HepG2 (cell line): ENCODE results near the gene CACNA1D. TPM values are rescaled to one million over a fixed set of nuclear protein-coding genes. Genes with fewer than 3 reads are reported as not detected.

Experiments used
- CBX5 ChIP-seq: sonication (generic); formaldehyde crosslinking; IDR thresholded peaks from 2 replicates; pipeline ENCODE4 v1.4.0; 2020; ENCODE audit warnings: missing genetic modification reagents, borderline replicate concordance
- CENPX ChIP-seq: sonication (generic); formaldehyde crosslinking; IDR thresholded peaks from 2 replicates; pipeline ENCODE4 v1.9.0; 2021; ENCODE audit warnings: mild to moderate bottlenecking, missing genetic modification reagents, moderate library complexity
- EED ChIP-seq: sonication (generic); formaldehyde crosslinking; IDR thresholded peaks from 2 replicates; pipeline ENCODE4 v1.5.0; 2020; ENCODE audit warnings: mild to moderate bottlenecking, missing genetic modification reagents
- MXD4 ChIP-seq: IDR thresholded peaks from 2 replicates; pipeline ENCODE4 v1.6.1; 2016; ENCODE audit warnings: mild to moderate bottlenecking, missing biosample characterization, missing genetic modification reagents
- RBM39 ChIP-seq: fragments of 200-400 bp; formaldehyde crosslinking; IDR thresholded peaks from one replicate; pipeline ENCODE4 v1.6.1; 2018; ENCODE audit warnings: antibody characterized with exemption, mild to moderate bottlenecking, low read depth, low read length; ENCODE audit not compliant: poor library complexity, severe bottlenecking
- TCF7 ChIP-seq: sonication (generic); IDR thresholded peaks from 2 replicates; pipeline ENCODE4 v1.6.1; 2016; ENCODE audit warnings: antibody characterized with exemption, low read depth
- ZBTB7B ChIP-seq: sonication (generic); formaldehyde crosslinking; IDR thresholded peaks from 2 replicates; pipeline ENCODE4 v1.4.0; 2020; ENCODE audit warnings: missing genetic modification reagents
- ZNF333 ChIP-seq: sonication (generic); formaldehyde crosslinking; IDR thresholded peaks from 2 replicates; pipeline ENCODE4 v1.4.0; 2020; ENCODE audit warnings: mild to moderate bottlenecking, missing genetic modification reagents, borderline replicate concordance
- ZNF441 ChIP-seq: sonication (generic); formaldehyde crosslinking; IDR thresholded peaks from 2 replicates; pipeline ENCODE4 v1.7.0; 2021; ENCODE audit warnings: missing genetic modification reagents, borderline replicate concordance
- ZNF557 ChIP-seq: sonication (generic); formaldehyde crosslinking; IDR thresholded peaks from 2 replicates; pipeline ENCODE4 v1.4.0; 2020; ENCODE audit warnings: missing genetic modification reagents
- ZNF572 ChIP-seq: sonication (generic); formaldehyde crosslinking; IDR thresholded peaks from 2 replicates; pipeline ENCODE4 v1.5.1; 2020; ENCODE audit warnings: mild to moderate bottlenecking, missing genetic modification reagents
- ZNF703 ChIP-seq: sonication (generic); formaldehyde crosslinking; IDR thresholded peaks from 2 replicates; pipeline ENCODE4 v1.5.1; 2020; ENCODE audit warnings: missing genetic modification reagents, mild to moderate bottlenecking, moderate library complexity, borderline replicate concordance
- polyA plus RNA-seq, 8 experiments: library from polyadenylated mRNA; depleted of rRNA in 3 of 8; stranded (reverse) in 7 of 8; unstranded in 1 of 8; fragments of >200 nt; fragmentation: Illumina TruSeq in 4 of 8; extraction: Trizol in 4 of 8; gene quantifications; 2 replicates each; pipeline versions ENCODE4 v1.2.1 to v1.2.3, GENCODE V29; 2011 to 2016; ENCODE audit warnings: low read depth in 4 of 8, missing spikeins in 1 of 8, mixed read lengths in 1 of 8; ENCODE audit not compliant: insufficient read depth in 1 of 8
- total RNA-seq, 5 experiments: library from RNA; depleted of rRNA; stranded (reverse); fragments of >200 nt; fragmentation: Illumina TruSeq; extraction: Trizol; gene quantifications; 2 replicates each; pipeline ENCODE4 v1.2.3, GENCODE V29; 2016; ENCODE audit warnings: low read depth in 1 of 5
- TF ChIP-seq, protein P1 (sequence below): sonication (generic); formaldehyde crosslinking; IDR thresholded peaks from 2 replicates; pipeline ENCODE4 v1.8.1; 2023; ENCODE audit warnings: mild to moderate bottlenecking, missing genetic modification reagents
- TF ChIP-seq, protein P2 (sequence below): sonication (generic); formaldehyde crosslinking; IDR thresholded peaks from 2 replicates; pipeline ENCODE4 v1.4.0; 2020; ENCODE audit warnings: missing genetic modification reagents
- TF ChIP-seq, protein P3 (sequence below): sonication (generic); formaldehyde crosslinking; IDR thresholded peaks from 2 replicates; pipeline ENCODE4 v1.4.0; 2020; ENCODE audit warnings: missing genetic modification reagents, mild to moderate bottlenecking, borderline replicate concordance
- TF ChIP-seq, protein P4 (sequence below): sonication (generic); formaldehyde crosslinking; IDR thresholded peaks from 2 replicates; pipeline ENCODE4 v1.4.0; 2020; ENCODE audit warnings: mild to moderate bottlenecking, missing genetic modification reagents
- TF ChIP-seq, protein P5 (sequence below): sonication (generic); formaldehyde crosslinking; IDR thresholded peaks from 2 replicates; pipeline ENCODE4 v1.4.0; 2020; ENCODE audit warnings: mild to moderate bottlenecking, missing genetic modification reagents
- TF ChIP-seq, protein P6 (sequence below): sonication (generic); formaldehyde crosslinking; IDR thresholded peaks from 2 replicates; pipeline ENCODE4 v1.8.1; 2022; ENCODE audit warnings: low read depth, mild to moderate bottlenecking, missing genetic modification reagents

CACNA1D gene
- total and polyA plus RNA-seq, 2 of the 13 experiments (the other 11 are each of a cell fraction or from before 2014, with no cell fraction given) = 0.26 to 0.38 TPM

DNA sequence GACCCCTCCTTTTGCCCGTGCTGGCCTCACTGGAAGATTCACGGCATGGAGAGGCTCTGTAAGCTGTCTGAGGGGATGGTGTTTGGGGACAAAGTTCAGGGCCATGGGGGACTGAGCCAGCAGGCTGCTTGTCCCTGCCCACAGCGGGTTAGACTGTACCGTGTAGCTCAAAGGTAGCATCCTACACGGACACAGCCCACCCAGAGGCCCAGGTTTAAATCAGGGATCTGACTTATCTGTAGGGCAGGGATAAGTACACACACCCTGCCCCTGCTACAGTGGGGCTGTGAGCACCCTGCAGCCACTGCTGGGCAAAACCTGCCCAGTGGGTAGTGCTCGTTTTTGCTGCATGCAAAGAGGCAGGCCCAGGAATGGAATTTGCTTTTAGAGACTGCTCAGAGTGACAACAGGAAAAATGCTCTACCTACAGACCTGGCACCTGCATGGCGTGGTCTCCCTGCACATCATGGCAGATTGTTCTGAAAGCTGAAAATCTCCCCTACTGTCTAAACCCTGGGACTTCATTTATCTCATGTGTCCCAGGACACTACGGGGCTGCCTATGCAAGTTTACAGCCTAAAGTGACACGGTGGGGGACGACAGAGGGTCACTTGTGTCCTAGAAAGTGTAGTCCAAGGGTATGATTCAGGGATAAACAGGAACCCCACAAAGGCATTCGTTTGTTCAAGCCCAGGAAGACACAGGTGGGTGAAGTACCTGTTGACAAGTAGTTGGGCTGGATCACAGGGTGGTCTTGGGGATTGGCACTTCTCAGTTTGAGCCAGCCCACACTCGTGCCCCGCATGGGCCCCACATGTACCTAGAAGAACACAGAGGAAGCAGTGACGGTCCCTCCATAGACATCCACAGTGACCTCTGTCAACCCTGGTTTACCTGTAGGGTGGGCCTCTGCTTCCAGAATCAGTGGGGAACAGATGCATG, 324.1 kb downstream of the CACNA1D start (continued):
- TF ChIP-seq, protein P1, sequence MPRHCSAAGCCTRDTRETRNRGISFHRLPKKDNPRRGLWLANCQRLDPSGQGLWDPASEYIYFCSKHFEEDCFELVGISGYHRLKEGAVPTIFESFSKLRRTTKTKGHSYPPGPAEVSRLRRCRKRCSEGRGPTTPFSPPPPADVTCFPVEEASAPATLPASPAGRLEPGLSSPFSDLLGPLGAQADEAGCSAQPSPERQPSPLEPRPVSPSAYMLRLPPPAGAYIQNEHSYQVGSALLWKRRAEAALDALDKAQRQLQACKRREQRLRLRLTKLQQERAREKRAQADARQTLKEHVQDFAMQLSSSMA (CRISPR knock-in tag) = no peak
- TF ChIP-seq, protein P2, sequence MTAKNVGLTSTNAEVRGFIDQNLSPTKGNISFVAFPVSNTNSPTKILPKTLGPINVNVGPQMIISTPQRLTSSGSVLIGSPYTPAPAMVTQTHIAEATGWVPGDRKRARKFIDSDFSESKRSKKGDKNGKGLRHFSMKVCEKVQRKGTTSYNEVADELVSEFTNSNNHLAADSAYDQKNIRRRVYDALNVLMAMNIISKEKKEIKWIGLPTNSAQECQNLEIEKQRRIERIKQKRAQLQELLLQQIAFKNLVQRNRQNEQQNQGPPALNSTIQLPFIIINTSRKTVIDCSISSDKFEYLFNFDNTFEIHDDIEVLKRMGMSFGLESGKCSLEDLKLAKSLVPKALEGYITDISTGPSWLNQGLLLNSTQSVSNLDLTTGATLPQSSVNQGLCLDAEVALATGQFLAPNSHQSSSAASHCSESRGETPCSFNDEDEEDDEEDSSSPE = 0 out of 2 replicates have a peak, but pooled peaks have one; percentile 17
- TF ChIP-seq, protein P3, sequence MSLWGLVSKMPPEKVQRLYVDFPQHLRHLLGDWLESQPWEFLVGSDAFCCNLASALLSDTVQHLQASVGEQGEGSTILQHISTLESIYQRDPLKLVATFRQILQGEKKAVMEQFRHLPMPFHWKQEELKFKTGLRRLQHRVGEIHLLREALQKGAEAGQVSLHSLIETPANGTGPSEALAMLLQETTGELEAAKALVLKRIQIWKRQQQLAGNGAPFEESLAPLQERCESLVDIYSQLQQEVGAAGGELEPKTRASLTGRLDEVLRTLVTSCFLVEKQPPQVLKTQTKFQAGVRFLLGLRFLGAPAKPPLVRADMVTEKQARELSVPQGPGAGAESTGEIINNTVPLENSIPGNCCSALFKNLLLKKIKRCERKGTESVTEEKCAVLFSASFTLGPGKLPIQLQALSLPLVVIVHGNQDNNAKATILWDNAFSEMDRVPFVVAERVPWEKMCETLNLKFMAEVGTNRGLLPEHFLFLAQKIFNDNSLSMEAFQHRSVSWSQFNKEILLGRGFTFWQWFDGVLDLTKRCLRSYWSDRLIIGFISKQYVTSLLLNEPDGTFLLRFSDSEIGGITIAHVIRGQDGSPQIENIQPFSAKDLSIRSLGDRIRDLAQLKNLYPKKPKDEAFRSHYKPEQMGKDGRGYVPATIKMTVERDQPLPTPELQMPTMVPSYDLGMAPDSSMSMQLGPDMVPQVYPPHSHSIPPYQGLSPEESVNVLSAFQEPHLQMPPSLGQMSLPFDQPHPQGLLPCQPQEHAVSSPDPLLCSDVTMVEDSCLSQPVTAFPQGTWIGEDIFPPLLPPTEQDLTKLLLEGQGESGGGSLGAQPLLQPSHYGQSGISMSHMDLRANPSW (CRISPR knock-in tag) = no peak
- TF ChIP-seq, protein P4, sequence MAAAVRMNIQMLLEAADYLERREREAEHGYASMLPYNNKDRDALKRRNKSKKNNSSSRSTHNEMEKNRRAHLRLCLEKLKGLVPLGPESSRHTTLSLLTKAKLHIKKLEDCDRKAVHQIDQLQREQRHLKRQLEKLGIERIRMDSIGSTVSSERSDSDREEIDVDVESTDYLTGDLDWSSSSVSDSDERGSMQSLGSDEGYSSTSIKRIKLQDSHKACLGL = no peak
- TF ChIP-seq ZNF333 (CRISPR knock-in tag) (no peak), ZNF441 (no peak), ZBTB7B (CRISPR knock-in tag) (peak; percentile 95), EED (CRISPR knock-in tag) (no peak), MXD4 (no peak), RBM39 (no peak), TCF7 (no peak), CENPX (CRISPR knock-in tag) (no peak), ZNF557 (CRISPR knock-in tag) (no peak), ZNF572 (CRISPR knock-in tag) (no peak), CBX5 (CRISPR knock-in tag) (no peak), ZNF703 (CRISPR knock-in tag) (no peak)
- TF ChIP-seq, protein P5, sequence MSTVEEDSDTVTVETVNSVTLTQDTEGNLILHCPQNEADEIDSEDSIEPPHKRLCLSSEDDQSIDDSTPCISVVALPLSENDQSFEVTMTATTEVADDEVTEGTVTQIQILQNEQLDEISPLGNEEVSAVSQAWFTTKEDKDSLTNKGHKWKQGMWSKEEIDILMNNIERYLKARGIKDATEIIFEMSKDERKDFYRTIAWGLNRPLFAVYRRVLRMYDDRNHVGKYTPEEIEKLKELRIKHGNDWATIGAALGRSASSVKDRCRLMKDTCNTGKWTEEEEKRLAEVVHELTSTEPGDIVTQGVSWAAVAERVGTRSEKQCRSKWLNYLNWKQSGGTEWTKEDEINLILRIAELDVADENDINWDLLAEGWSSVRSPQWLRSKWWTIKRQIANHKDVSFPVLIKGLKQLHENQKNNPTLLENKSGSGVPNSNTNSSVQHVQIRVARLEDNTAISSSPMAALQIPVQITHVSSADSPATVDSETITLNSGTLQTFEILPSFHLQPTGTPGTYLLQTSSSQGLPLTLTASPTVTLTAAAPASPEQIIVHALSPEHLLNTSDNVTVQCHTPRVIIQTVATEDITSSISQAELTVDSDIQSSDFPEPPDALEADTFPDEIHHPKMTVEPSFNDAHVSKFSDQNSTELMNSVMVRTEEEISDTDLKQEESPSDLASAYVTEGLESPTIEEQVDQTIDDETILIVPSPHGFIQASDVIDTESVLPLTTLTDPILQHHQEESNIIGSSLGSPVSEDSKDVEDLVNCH = no peak
- TF ChIP-seq, protein P6, sequence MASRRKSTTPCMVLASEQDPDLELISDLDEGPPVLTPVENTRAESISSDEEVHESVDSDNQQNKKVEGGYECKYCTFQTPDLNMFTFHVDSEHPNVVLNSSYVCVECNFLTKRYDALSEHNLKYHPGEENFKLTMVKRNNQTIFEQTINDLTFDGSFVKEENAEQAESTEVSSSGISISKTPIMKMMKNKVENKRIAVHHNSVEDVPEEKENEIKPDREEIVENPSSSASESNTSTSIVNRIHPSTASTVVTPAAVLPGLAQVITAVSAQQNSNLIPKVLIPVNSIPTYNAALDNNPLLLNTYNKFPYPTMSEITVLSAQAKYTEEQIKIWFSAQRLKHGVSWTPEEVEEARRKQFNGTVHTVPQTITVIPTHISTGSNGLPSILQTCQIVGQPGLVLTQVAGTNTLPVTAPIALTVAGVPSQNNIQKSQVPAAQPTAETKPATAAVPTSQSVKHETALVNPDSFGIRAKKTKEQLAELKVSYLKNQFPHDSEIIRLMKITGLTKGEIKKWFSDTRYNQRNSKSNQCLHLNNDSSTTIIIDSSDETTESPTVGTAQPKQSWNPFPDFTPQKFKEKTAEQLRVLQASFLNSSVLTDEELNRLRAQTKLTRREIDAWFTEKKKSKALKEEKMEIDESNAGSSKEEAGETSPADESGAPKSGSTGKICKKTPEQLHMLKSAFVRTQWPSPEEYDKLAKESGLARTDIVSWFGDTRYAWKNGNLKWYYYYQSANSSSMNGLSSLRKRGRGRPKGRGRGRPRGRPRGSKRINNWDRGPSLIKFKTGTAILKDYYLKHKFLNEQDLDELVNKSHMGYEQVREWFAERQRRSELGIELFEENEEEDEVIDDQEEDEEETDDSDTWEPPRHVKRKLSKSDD (CRISPR knock-in tag) = no peak
